GM21619 (cell line): Measurements from ENCODE around the gene SH3BP2.

Source experiments
- ATAC-seq: cut with Tn5 transposase; IDR thresholded peaks from one replicate; pipeline ENCODE4 v1.9.1; 2021; ENCODE audit not compliant: unreplicated experiment

Gene SH3BP2

DNA sequence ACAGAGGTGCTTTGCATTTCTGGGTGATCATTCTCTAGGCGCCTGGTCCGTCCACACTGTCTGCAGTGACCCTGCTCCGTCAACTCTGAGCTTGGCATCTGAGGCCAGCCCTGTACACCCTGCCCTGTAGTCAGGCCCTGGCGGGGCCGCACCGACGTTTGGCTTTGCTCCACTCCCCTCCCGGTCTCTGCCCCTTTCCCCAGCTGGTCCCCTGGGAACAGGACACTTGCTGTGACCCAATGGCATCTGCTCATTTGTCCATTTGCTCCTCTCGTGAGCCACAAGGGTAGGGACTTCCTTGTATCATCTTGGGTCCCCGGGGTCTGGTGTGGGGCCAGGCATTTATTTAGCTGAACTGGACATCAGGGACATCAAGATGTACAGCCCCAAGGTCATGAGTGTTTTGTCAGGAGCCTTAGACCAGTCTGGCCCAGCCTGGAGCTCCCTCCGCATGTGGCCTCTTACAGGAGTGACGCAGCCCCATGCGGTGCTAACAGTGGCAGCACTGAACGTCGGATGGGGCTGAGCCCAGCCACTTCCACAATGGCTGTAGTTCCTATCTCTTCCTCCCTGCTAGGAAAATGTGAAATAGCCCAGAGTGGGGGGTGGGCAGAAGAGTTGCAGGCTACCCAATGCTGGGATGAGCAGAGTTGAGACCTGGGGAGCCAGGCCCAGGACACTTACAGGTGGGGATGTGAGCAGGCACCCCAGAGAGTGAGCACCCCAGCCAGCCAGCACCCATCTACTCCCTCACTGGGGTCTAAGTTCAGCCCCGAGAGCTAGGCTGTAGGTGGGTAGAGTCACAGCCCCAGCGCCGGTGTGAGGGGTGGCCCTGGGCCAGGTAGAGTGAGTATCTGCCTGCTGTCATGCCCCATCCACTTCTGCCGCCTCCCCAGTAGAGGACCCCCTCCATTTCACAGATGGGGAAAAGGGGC lies 2.0 kb upstream of the SH3BP2 start:
- ATAC-seq: no peak

- ATAC-seq: no peak
These were observed 1.1 kb upstream of the SH3BP2 start for GRCh38 chr4:2791518-2792395.

- ATAC-seq: no peak
These were observed 532 bp upstream of the SH3BP2 start for GRCh38 chr4:2792396-2792710.

DNA sequence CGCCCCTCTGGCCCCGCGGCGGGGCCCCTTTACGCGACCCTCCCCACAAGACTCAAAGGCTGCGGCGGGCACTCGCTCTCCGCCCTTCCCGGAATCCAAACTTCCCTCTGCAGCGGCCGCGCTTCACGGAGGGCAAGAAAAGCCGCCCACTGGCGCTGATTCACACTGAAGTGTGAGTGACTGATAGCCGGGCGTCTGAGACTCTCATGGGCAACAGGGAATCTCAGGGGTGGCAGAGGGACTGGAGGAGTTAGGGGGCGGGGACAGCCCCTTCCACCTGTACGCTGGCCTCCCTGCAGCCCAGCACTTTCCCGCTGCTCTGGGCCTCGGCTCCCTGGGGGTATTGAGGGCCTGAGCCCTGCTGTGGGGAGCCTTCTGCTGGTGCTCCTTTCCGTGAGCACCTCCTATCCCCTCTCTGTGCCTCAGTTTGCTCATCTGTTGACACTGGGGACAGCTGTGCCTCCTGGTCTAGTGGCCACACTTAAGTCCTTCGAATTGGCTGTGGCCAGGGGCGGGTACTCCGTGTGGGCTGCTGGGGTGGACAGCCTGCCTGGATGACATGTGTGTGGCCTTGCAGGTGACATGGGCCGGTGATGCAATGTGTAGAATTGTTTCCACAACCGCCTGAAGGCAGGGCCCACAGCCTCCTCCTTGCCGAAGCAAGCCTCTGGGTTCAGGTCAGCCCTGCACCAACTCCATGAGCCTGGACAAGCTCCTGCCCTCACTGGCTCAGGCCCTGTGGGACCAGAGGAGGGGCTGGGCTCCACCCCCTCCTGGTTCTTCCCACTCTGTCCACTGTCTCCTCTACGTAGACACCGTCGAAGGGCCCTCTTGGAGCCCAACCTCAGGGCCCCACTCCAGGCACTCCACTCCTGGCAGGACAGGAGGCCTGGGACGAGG lies 951 bp downstream of the SH3BP2 start:
- no peak for ATAC-seq

GRCh38 chr4:2794486-2795299 lies 1.8 kb downstream of the SH3BP2 start:
- no peak for ATAC-seq

GRCh38 chr4:2795300-2795892 lies 2.5 kb downstream of the SH3BP2 start:
- ATAC-seq: no peak

- ATAC-seq: no peak
These were observed 3.3 kb downstream of the SH3BP2 start for GRCh38 chr4:2795893-2796848.

GRCh38 chr4:2796849-2797544 lies 4.1 kb downstream of the SH3BP2 start:
- ATAC-seq: no peak

GRCh38 chr4:2797545-2798305 lies 4.8 kb downstream of the SH3BP2 start:
- ATAC-seq: no peak

- ATAC-seq: no peak
These were observed 5.7 kb downstream of the SH3BP2 start for GRCh38 chr4:2798399-2799223.

GRCh38 chr4:2799224-2799911 lies 6.5 kb downstream of the SH3BP2 start:
- no peak for ATAC-seq

- ATAC-seq: no peak
These were observed 7.2 kb downstream of the SH3BP2 start for GRCh38 chr4:2799971-2800690.

GRCh38 chr4:2800691-2801596 lies 8.1 kb downstream of the SH3BP2 start:
- ATAC-seq: peak; percentile 44
